ENCODE data around the gene MYO15A. TPM values are rescaled to one million over a fixed set of nuclear protein-coding genes. Genes with fewer than 3 reads are reported as not detected.

Gene MYO15A
- total and polyA plus RNA-seq, 2 of the 4 experiments (the other 2 are of a cell fraction): 0.18 to 1.1 TPM

- no peak overlapping the region for H2BK5ac ChIP-seq (ENCODE audit: low read depth, low read length, poor library complexity, severe bottlenecking)
- ChIA-PET CTCF (no interaction called here), POLR2A (ENCODE audit: unreplicated experiment) (no interaction called here)
- H2BK20ac ChIP-seq (ENCODE audit: low read depth, low read length): no peak overlapping the region
- no TSS peak for BruUV-seq (replicated peaks)
- in situ Hi-C loops (cut with MboI; ENCODE audit: low sequenced_read_pairs): no loop called here
- no peaks in the 10 kb centered on the region for H3K36me3 ChIP-seq (ENCODE audit: control insufficient read depth, insufficient read depth, low read length)
- no peaks in the 10 kb centered on the region for H3K79me1 ChIP-seq (ENCODE audit: low read depth in 1 of 2, low read length in 2 of 2)
- no peak overlapping the region for H4K91ac ChIP-seq (ENCODE audit: insufficient read depth, low read depth, low read length)
- no CpG with 5 or more reads among the region's 9 CpGs for WGBS, 2 experiments (ENCODE audit: extremely low coverage in 2 of 2, insufficient read length in 1 of 2)
- no peaks in the 10 kb centered on the region for H4K20me1 ChIP-seq (ENCODE audit: insufficient read depth, low read length)
- H3K4me1 ChIP-seq (ENCODE audit: control insufficient read depth, insufficient read depth, low read length): peaks cover 1% of the 10 kb centered on the region; the same call in 1 of the 2 replicates
- H4K8ac ChIP-seq (ENCODE audit: low read depth in 2 of 2, low read length in 2 of 2): no peak overlapping the region
- peaks cover 2% of the 10 kb centered on the region; the same call in 1 of the 2 replicates for H3K9me1 ChIP-seq (ENCODE audit: insufficient read depth, low read length)
- H3K56ac ChIP-seq (ENCODE audit: extremely low read depth, insufficient read depth, low read length): no peak overlapping the region
- intact Hi-C loops (cut with micrococcal nuclease): no loop called here
- H2BK15ac ChIP-seq (ENCODE audit: low read depth, low read length): no peak overlapping the region
- no peak overlapping the region for H3K9ac ChIP-seq (ENCODE audit: low read depth, low read length)
- H4K5ac ChIP-seq (ENCODE audit: low read depth, low read length): no peak overlapping the region
- no peak overlapping the region for H3K27ac ChIP-seq (ENCODE audit: insufficient read depth, low read length)
- no peak overlapping the region for H3K18ac ChIP-seq (ENCODE audit: low read depth, low read length)
- H2BK120ac ChIP-seq (ENCODE audit: low read depth, low read length): no peak overlapping the region
- dilution Hi-C loops (cut with HindIII; ENCODE audit: low sequenced_read_pairs, unreplicated experiment): no loop called here
- H3K4me3 ChIP-seq (ENCODE audit: insufficient read depth, low read depth, low read length): no peak overlapping the region
- no peak overlapping the region for H3K4me2 ChIP-seq (ENCODE audit: low read depth, low read length)
- H2AFZ ChIP-seq (replicated peaks; ENCODE audit: low read length, poor library complexity): no peak overlapping the region
- H3K14ac ChIP-seq (replicated peaks; ENCODE audit: low read depth, low read length): no peak overlapping the region
- no peaks in the 10 kb centered on the region for H3K9me3 ChIP-seq (ENCODE audit: control insufficient read depth, insufficient read depth, low read length)
- no peak for TF ChIP-seq SMC3 (IDR thresholded peaks at IDR 0.05; ENCODE audit: low read depth, low read length)
- no peak for TF ChIP-seq POLR2A (IDR thresholded peaks at IDR 0.05; ENCODE audit: low read depth, low read length)
- no peak for TF ChIP-seq RCOR1 (IDR thresholded peaks at IDR 0.05; ENCODE audit: insufficient replicate concordance, low read length)
- no peak for TF ChIP-seq CTCF (conservative IDR thresholded peaks at IDR 0.05; ENCODE audit: low read depth, low read length)
- TF ChIP-seq NFE2L2 (IDR thresholded peaks at IDR 0.05; ENCODE audit: low read depth, low read length): no peak
- no peak for TF ChIP-seq BHLHE40 (IDR thresholded peaks at IDR 0.05; ENCODE audit: low read depth, low read length)
- no peak for TF ChIP-seq MAFK (IDR thresholded peaks at IDR 0.05; ENCODE audit: low read depth, low read length)
- no peak for TF ChIP-seq ELK1 (IDR thresholded peaks at IDR 0.05; ENCODE audit: borderline replicate concordance, low read depth, low read length)
- no peak for TF ChIP-seq MAZ (IDR thresholded peaks at IDR 0.05; ENCODE audit: borderline replicate concordance, low read depth, low read length)
- TF ChIP-seq RAD21 (IDR thresholded peaks at IDR 0.05; ENCODE audit: low read length): no peak
- TF ChIP-seq USF2 (IDR thresholded peaks at IDR 0.05; ENCODE audit: low read depth, low read length): no peak
- H2AK9ac ChIP-seq (replicated peaks; ENCODE audit: low read depth, low read length, poor library complexity): no peak overlapping the region
- DNase-seq (no peak), ATAC-seq (ENCODE audit: low read depth) (no peak)
- H3K27me3 ChIP-seq (ENCODE audit: control insufficient read depth, insufficient read depth, low read length): peaks cover 8% of the 10 kb centered on the region
- no peak overlapping the region for H3K4ac ChIP-seq (ENCODE audit: low read depth, low read length)
- H3K23ac ChIP-seq (ENCODE audit: low read depth, low read length): no peak overlapping the region
- no peak overlapping the region for H2AK5ac ChIP-seq (ENCODE audit: low read depth, low read length)
Observed at GRCh38 chr17:18151290-18151689, 42.7 kb downstream of the MYO15A start.
